Measurements from ENCODE around the gene BACE1. TPM values are rescaled to one million over a fixed set of nuclear protein-coding genes. Genes with fewer than 3 reads are reported as not detected.

The BACE1 gene
- total and polyA plus RNA-seq, 2 experiments from 2014 or later, result 15.0 to 40.5 TPM

DNA sequence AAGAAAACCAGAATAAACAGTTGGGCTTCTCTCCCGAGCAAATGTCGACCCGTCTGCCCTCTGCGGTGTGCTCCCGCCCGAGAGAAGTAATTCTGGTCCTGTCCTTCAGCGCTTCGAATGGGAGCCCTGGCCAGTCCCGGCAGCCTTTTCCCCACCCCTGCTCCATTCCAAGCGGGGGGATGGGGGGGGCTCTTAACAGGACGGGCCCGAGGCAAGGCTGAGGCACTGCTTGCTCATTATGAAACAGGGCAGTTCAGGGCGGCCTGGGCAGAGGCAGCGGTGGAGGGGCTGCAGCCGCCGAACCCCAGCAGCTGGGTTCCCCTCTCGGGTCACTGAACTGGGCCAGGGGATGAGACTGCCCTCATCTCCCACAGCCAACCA, 15.8 kb downstream of the BACE1 start:
- H3K79me2 ChIP-seq (ENCODE audit: insufficient read depth), result 0 out of 2 replicates have a peak, but pooled peaks cover 3% of the 10 kb centered on the region
- in situ Hi-C loops (cut with MboI), result no loop called here
- H4K20me1 ChIP-seq (ENCODE audit: insufficient read depth), result no peaks in the 10 kb centered on the region
- H3K4me1 ChIP-seq (ENCODE audit: insufficient read depth), result peaks cover 12% of the 10 kb centered on the region
- peak; percentile 52 for DNase-seq
- WGBS, 2 experiments (ENCODE audit: low coverage in 1 of 2, low lambda C conversion rate in 2 of 2, missing lambda C conversion rate in 2 of 2), result 15 to 25% methylated on average over 14 to 17 of the region's 17 CpGs
- peak overlapping the region; percentile 35; the same call in 1 of the 2 replicates for H3K9ac ChIP-seq
- H3K27ac ChIP-seq, result no peak overlapping the region
- TF ChIP-seq EZH2phosphoT487 (IDR thresholded peaks at IDR 0.05; ENCODE audit: insufficient read depth, low read depth) (no peak), EZH2 (IDR thresholded peaks at IDR 0.05; ENCODE audit: insufficient read depth, poor library complexity, severe bottlenecking) (no peak)
- H3K9me3 ChIP-seq (ENCODE audit: low read depth), result no peaks in the 10 kb centered on the region
- H3F3A ChIP-seq (ENCODE audit: insufficient read depth), result no peaks in the 10 kb centered on the region
- peak overlapping the region; percentile 59 for H3K4me2 ChIP-seq (ENCODE audit: unreplicated experiment)
- H2AFZ ChIP-seq, result peak overlapping the region; percentile 35; the same call in 1 of the 2 replicates
- peak overlapping the region; percentile 29; the same call in 1 of the 2 replicates for H3K4me3 ChIP-seq
- no peaks in the 10 kb centered on the region for H3K9me2 ChIP-seq (ENCODE audit: insufficient read depth)
- no peaks in the 10 kb centered on the region for H3K36me3 ChIP-seq (ENCODE audit: low read depth)
- H3K27me3 ChIP-seq (replicated peaks; ENCODE audit: insufficient read depth), result no peaks in the 10 kb centered on the region

DNA sequence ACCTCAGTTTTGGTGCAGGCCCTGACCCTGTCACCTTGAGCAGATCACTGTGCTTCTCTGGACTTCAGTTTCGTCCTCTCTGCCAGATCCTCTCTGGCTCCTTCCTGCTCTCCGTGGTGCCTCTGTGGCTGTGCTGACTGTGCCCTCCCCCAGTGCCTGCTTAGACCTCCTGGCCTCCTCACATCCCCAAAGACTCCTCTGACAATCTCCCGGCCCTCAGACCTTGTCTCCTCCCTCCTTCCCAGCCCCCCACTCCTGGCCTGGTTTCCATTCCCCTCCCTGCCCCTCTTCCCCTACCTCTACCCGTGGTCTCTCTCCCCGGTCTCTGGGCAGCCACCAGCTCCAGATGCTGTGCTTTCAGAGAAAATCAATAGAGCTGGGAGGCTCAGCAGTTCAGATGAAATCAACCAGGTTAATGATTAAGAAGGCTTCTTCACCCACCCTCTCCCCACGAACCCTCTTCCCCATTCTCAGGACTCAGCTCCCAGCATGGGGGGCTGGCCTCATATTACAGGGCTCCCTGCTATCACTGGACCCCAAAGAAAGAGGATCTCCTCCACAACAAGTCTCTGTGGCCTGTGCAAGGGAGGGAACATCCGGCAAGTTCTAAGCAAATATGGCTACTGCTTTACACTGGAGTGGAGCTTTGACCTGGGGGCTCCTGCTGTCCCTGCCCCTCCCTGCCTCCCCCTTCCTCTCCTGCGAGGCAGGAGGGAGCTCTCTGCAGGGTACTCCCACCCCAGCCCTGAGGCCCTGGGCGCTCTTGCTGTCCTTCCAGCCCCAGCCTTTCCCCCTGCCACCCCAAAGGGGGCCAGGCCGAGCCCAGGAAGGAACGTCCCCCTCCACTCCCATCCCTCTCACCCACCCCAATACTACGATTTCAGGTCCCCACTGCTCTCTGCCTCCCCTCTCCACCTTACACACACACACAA, 16.4 kb downstream of the BACE1 start:
- Histone ChIP-seq H3K4me2 (ENCODE audit: unreplicated experiment) (no peak overlapping the region), H3K27me3 (replicated peaks; ENCODE audit: insufficient read depth) (no peaks in the 10 kb centered on the region), H4K20me1 (ENCODE audit: insufficient read depth) (no peaks in the 10 kb centered on the region), H3K79me2 (ENCODE audit: insufficient read depth) (0 out of 2 replicates have a peak, but pooled peaks cover 3% of the 10 kb centered on the region), H3K36me3 (ENCODE audit: low read depth) (no peaks in the 10 kb centered on the region), H2AFZ (0 out of 2 replicates have a peak overlapping the region, but pooled peaks have one; percentile 35), H3K9me3 (ENCODE audit: low read depth) (no peaks in the 10 kb centered on the region), H3K4me3 (no peak overlapping the region), H3F3A (ENCODE audit: insufficient read depth) (no peaks in the 10 kb centered on the region), H3K27ac (no peak overlapping the region), H3K9ac (peak overlapping the region; percentile 35; the same call in 1 of the 2 replicates), H3K9me2 (ENCODE audit: insufficient read depth) (no peaks in the 10 kb centered on the region), H3K4me1 (ENCODE audit: insufficient read depth) (peaks cover 12% of the 10 kb centered on the region)
- in situ Hi-C loops (cut with MboI), result no loop called here
- no peak for DNase-seq
- TF ChIP-seq EZH2phosphoT487 (IDR thresholded peaks at IDR 0.05; ENCODE audit: insufficient read depth, low read depth) (no peak), EZH2 (IDR thresholded peaks at IDR 0.05; ENCODE audit: insufficient read depth, poor library complexity, severe bottlenecking) (no peak)
- 71 to 79% methylated on average over 11 to 12 of the region's 12 CpGs for WGBS, 2 experiments (ENCODE audit: low coverage in 1 of 2, low lambda C conversion rate in 2 of 2, missing lambda C conversion rate in 2 of 2)

DNA sequence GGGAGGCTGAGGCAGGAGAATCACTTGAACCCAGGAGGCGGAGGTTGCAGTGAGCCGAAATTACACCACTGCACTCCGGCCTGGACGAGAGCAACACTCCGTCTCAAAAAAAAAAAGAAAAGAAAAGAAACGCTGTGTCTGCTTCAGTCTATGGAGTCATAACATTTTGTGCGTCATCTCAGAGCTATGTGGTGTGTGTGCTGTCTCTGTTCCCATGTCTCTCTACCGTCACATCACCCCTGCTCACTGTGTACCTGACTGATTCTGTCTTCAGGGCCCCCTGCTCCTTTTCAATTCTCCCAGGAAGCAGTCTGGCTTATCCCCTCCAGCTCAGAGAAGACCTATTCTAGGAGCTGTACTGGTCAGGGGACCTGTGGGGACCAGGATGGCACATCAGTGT, 17.9 kb downstream of the BACE1 start:
- H2AFZ ChIP-seq, result no peak overlapping the region
- no peak for DNase-seq
- WGBS, 2 experiments (ENCODE audit: low coverage in 1 of 2, low lambda C conversion rate in 2 of 2, missing lambda C conversion rate in 2 of 2), result 92 to 95% methylated on average over 8 of the region's 8 CpGs

DNA sequence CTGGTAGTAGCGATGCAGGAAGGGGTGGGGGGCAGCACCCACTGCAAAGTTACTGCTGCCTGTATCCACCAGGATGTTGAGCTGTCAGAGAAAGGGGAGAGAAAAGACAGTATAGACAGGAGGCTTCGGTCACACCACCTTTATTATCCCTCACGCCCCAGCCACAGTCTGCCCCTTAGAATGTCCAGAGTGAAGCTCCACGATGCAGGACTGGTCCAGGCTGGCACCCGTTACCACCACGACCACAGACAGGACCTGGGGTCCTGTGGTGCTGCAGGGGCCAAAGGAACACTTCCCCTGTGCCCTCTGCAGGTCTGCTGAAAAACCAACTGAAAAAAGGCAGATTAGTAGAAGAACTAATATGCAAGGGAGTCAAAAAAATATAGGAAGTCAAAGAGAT, 19.2 kb downstream of the BACE1 start:
- in situ Hi-C loops (cut with MboI), result no loop called here
- 86 to 89% methylated on average over 6 of the region's 6 CpGs for WGBS, 2 experiments (ENCODE audit: low coverage in 1 of 2, low lambda C conversion rate in 2 of 2, missing lambda C conversion rate in 2 of 2)
- H3K4me1 ChIP-seq (ENCODE audit: insufficient read depth), result peaks cover 12% of the 10 kb centered on the region

More for the DNA sequence above, 17.9 kb downstream of the BACE1 start:
- Histone ChIP-seq H4K20me1 (ENCODE audit: insufficient read depth) (no peaks in the 10 kb centered on the region), H3K4me2 (ENCODE audit: unreplicated experiment) (no peak overlapping the region), H3K27ac (no peak overlapping the region), H3K9ac (no peak overlapping the region), H3K4me3 (no peak overlapping the region), H3K4me1 (ENCODE audit: insufficient read depth) (peaks cover 12% of the 10 kb centered on the region), H3F3A (ENCODE audit: insufficient read depth) (no peaks in the 10 kb centered on the region), H3K79me2 (ENCODE audit: insufficient read depth) (0 out of 2 replicates have a peak, but pooled peaks cover 3% of the 10 kb centered on the region), H3K9me2 (ENCODE audit: insufficient read depth) (no peaks in the 10 kb centered on the region), H3K27me3 (replicated peaks; ENCODE audit: insufficient read depth) (no peaks in the 10 kb centered on the region), H3K9me3 (ENCODE audit: low read depth) (no peaks in the 10 kb centered on the region), H3K36me3 (ENCODE audit: low read depth) (peaks cover 5% of the 10 kb centered on the region)
- no peak for TF ChIP-seq EZH2phosphoT487 (IDR thresholded peaks at IDR 0.05; ENCODE audit: insufficient read depth, low read depth)
- no peak for TF ChIP-seq EZH2 (IDR thresholded peaks at IDR 0.05; ENCODE audit: insufficient read depth, poor library complexity, severe bottlenecking)
- in situ Hi-C loops (cut with MboI), result no loop called here

More for the DNA sequence above, 19.2 kb downstream of the BACE1 start:
- Histone ChIP-seq H4K20me1 (ENCODE audit: insufficient read depth) (no peaks in the 10 kb centered on the region), H3F3A (ENCODE audit: insufficient read depth) (no peaks in the 10 kb centered on the region), H3K79me2 (ENCODE audit: insufficient read depth) (no peaks in the 10 kb centered on the region), H2AFZ (no peak overlapping the region), H3K4me3 (no peak overlapping the region), H3K9me3 (ENCODE audit: low read depth) (no peaks in the 10 kb centered on the region), H3K36me3 (ENCODE audit: low read depth) (peaks cover 5% of the 10 kb centered on the region), H3K9ac (no peak overlapping the region), H3K4me2 (ENCODE audit: unreplicated experiment) (no peak overlapping the region), H3K27ac (no peak overlapping the region), H3K9me2 (ENCODE audit: insufficient read depth) (no peaks in the 10 kb centered on the region), H3K27me3 (replicated peaks; ENCODE audit: insufficient read depth) (no peaks in the 10 kb centered on the region)
- TF ChIP-seq EZH2 (IDR thresholded peaks at IDR 0.05; ENCODE audit: insufficient read depth, poor library complexity, severe bottlenecking) (no peak), EZH2phosphoT487 (IDR thresholded peaks at IDR 0.05; ENCODE audit: insufficient read depth, low read depth) (no peak)
- no peak for DNase-seq
